Astrocyte (in vitro differentiated cells and primary cell): ENCODE results near the gene PCDHGA11.

Source experiments
- CTCF ChIP-seq: IDR thresholded peaks from 2 replicates; pipeline ENCODE4 v1.5.1; 2011; ENCODE audit warnings: low read depth, mild to moderate bottlenecking, inconsistent platforms, low read length, moderate library complexity; ENCODE audit not compliant: insufficient read depth
- EZH2 ChIP-seq: IDR thresholded peaks from 2 replicates; pipeline ENCODE4 v1.6.1; 2012; ENCODE audit warnings: mild to moderate bottlenecking, low read length, inconsistent platforms; ENCODE audit not compliant: insufficient read depth

DNA sequence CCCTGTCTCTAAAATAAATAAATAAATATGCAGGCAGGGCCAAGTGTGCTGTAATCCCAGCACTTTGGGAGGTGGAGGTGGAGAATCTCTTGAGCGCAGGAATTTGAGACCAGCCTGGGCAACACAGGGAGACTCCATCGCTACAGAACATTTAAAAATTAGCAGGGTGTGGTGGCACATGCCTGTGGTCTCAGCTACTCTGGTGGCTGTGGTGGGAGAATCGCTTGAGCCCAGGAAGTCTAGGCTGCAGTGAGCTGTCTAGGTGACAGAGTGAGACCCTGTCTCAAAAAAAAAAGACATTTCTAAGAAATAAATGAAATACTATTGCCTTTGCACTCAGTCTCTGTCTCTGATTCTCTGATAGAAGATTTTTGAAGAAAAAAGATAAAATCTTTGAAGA lies 9.3 kb upstream of the PCDHGA11 start:
- TF ChIP-seq CTCF (no peak), EZH2 (no peak)
